Activated T-cell treated with anti-CD3 and anti-CD28 coated beads for 4 hours (primary cell): ENCODE results near the gene SLC1A7.

ENCODE experiments used
- DNase-seq: peaks from one replicate; pipeline ENCODE4 v3.0.0-alpha.2; 2020

The SLC1A7 gene

GRCh38 chr1:53073287-53073686 lies 69.2 kb downstream of the SLC1A7 start:
- DNase-seq: no peak

DNA sequence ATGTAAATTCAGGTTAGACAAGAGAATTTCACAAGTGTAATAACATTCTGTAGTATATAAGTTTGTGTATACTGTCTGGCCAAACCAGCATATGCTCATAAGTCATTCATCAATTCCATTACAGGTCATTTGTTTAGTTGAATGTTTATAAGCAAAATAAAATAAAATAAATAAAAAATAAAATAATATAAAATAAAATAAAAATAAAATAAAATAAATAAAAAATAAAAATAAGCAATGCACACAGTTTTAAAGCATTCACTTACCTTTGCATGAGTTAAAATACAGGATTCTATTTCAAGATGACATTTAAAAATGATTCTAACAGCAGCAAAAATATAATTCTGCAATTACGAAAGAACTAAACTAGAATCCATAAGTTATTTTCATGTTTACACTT lies 70.5 kb downstream of the SLC1A7 start:
- DNase-seq: no peak

GRCh38 chr1:53071167-53071865 lies 71.1 kb downstream of the SLC1A7 start:
- DNase-seq: no peak

DNA sequence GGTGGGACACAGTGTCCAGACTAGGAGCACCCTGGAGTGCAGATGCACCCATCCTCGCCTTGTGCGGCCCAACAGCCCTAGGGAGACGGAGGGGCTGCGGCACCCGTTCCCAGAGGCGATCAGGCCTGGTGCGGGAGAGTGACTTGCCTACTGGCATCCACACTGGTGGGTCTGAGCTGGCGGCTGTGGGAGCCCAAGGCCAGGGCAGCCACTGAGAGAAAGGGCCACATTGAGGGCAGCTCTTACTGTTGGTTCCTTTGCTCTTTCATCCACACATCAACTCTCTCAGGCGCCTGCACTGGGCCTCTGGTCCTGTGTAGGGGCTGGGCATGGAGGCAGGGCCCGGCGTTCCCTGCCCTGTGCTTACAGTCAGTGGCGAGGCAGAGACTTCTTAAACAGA lies 71.8 kb downstream of the SLC1A7 start:
- DNase-seq: no peak

DNA sequence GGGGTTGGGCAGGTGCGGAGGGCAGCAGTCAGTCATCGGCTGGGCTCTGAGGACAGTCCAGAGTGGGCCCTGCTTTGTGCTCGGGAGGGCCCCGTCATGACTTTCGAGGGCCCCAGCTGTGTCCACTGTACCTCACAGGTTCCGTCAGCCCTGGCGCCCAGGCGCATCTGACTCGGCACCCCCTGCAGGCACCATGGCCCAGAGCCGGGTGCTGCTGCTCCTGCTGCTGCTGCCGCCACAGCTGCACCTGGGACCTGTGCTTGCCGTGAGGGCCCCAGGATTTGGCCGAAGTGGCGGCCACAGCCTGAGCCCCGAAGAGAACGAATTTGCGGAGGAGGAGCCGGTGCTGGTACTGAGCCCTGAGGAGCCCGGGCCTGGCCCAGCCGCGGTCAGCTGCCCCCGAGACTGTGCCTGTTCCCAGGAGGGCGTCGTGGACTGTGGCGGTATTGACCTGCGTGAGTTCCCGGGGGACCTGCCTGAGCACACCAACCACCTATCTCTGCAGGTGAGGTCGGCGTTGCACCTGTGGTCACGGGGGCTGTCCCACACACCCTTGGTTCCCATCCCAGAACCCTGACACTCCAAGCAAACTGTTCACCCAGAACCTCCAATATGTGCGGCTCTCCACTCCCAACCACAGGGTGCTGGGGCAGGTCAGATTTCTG lies 72.6 kb downstream of the SLC1A7 start:
- no peak for DNase-seq

- DNase-seq: no peak
These were observed 73.2 kb downstream of the SLC1A7 start for GRCh38 chr1:53069265-53069662.

DNA sequence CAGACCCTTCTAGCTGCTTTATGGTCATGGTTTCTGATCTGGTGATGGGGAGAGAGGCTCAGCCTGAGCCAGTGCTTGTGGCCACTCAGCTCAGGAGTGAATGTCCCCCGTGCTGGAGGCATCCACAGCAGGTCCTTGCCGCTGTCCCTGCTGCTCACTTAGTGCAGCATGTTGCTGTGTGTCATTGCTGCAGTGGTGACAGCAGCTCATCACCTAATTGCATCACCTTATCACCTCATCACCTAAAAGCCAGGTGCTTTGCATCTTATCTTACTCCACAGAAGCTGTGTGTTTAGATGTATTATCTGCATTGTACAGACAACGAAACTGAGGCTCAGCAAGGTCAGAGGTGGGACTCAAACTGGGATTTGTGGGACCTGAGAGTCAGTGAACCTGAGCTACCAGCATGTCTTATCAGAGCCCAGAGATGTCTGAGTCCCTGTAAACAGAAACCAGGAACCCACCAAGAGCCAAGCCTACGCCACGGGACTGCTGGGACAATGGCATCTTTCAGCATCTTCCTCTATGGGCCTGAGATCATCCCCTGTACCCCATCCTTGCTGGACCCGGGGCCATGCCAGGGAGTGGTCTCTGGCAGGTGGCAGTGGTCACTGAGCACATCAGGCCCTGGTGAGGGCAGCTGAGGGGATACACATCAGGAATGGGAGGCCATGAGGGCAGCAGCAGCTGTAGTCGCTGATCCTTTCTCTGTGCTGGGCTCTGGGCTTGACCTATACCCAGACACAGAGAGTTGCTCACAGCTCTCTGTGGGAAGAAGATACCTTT lies 73.9 kb downstream of the SLC1A7 start:
- no peak for DNase-seq

DNA sequence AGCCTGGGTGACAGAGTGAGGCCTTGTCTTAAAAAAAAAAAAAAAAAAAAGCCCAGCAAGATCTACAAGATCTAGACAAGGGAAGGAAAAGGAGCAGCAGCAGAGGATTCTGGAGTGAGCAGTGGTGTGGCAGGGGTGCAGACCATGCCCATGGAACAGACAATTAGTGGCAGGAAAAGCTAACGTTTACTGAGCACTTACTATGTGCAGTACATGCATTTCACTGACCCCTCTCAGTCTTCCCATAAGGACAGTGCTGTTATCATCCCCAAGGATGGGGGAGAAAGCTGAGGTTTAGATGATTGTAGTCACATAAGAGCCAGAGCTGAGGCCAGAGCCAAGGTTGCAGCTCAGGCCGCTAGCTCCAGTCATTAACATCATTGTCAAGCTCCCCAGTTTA lies 74.6 kb downstream of the SLC1A7 start:
- no peak for DNase-seq

- no peak for DNase-seq
These were observed 75.3 kb downstream of the SLC1A7 start for GRCh38 chr1:53066891-53067738.

GRCh38 chr1:53066488-53066887 lies 76.0 kb downstream of the SLC1A7 start:
- DNase-seq: no peak

- no peak for DNase-seq
These were observed 77.0 kb downstream of the SLC1A7 start for GRCh38 chr1:53065391-53065790.

- no peak for DNase-seq
These were observed 78.5 kb downstream of the SLC1A7 start for GRCh38 chr1:53063744-53064515.

DNA sequence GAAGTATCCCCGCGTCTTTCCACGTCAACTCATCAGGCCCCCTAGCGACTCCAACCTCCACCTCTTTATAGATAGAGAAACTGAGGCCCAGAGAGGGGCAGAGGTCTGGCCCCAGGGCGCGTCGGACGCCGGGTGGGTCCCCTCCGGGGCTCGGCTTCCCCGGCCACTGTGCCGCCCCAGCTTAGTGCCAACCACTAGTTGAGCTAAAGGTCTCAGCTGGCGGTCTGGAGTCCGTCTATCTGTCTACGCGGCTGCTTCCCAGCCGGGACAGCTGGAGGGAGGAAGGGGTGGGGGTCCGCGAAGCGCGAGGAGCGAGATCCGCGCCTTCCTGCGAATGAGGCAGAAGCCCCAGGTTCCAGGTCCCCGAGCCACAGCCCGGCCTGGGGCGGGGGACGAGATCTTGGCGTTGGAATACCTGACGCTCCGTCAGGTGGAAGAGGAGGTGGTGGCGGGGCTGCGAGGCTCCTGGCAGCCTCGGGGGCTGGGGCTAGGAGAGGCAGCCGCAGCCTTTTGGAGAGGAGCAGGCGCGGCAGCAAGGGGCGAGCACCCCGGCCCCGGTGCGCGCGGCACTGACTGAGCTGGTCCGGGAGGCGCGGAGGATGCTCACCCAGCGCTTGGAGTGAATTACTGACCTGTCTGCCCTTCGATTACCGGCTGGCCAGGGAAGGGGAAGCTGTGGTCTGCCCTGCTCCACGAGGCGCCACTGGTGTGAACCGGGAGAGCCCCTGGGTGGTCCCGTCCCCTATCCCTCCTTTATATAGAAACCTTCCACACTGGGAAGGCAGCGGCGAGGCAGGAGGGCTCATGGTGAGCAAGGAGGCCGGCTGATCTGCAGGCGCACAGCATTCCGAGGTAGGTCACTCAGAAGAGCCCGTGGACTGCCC lies 79.5 kb downstream of the SLC1A7 start:
- no peak for DNase-seq

DNA sequence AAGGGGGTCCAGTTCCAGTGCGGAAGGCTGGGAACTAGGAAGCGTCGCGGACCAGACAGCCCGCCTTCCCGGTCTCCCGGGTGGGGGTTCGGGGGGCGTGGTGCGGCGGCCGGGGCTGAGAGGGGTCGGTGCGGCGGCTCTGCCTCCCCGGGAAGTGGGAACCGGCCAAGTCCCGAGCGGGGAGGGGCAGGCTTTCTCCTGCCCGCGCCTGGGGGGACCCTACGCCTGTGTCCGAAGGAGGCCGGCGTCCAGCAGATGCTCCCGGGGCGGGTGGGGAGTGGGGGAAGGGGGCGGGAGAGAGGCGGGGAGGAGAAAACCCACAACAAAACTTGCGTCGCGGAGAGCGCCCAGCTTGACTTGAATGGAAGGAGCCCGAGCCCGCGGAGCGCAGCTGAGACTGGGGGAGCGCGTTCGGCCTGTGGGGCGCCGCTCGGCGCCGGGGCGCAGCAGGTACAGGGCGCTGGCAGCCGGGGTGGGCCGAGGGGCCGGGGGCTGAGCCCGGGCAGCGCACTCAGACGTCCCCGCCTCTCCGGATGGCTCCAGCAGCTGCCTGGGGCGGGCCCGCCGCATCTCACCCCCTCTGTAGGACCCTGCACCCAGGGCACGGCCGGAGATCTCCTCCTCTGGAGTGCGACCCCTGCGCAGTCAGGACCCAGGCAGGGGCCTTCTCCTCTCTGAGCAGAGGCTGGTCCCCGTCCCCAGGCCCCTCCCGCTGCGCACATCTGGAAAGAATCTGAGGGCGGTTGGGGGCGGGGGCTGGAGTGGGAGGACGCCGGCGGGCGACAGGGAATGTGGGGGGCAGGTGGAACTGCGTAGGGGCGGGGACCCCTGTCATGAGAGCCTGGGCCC lies 80.4 kb downstream of the SLC1A7 start, which contains the start of gene PODN:
PODN (plus strand) TSS at position 355 of the 849 bp plus-strand sequence. CDS start 7,643 bp downstream, outside the sequence.
- DNase-seq: no peak

GRCh38 chr1:53061123-53061858 lies 81.1 kb downstream of the SLC1A7 start:
- no peak for DNase-seq

DNA sequence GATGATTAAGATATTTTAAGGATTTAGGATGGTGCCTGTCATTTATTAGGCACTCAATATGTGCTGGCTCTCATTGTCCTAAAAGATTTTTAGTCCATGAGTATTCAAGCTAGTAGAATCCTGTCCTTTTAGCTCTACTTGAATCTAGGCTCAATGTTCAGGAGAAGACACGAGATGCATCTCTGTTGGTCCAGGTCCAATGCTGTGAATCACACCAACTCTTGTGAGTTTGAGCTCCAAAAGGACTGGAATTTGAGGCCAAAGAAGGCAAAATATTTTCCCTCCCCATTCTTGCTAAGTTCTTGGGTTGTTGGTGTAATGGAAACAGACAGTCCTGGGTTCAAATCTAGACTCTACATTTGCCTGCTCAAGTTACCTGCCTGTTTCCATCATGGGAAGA lies 81.9 kb downstream of the SLC1A7 start:
- no peak for DNase-seq

GRCh38 chr1:53057127-53057526 lies 85.3 kb downstream of the SLC1A7 start:
- DNase-seq: no peak

GRCh38 chr1:53051676-53052075 lies 90.8 kb downstream of the SLC1A7 start:
- no peak for DNase-seq

DNA sequence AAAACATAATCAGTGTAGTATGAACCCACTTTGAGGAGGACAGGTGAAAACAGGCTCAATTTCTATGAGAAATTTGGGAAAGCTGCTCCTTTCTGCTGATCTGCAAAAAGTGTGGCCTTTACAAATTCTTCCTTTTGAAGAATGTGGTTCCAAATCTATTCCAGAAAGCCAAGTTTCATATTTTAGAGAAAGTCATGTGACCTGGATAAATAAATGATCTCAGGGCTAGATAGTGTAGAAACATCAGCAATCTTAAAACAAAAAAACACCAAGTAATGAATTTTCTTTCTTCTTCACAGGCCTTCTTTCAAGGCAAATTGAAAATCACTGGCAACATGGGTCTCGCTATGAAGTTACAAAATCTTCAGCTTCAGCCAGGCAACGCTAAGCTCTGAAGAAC lies 92.1 kb downstream of the SLC1A7 start:
- no peak for DNase-seq
